HL-60 (cell line): ENCODE data around the gene FBXO9.

Source experiments
- POLR2AphosphoS5 ChIP-seq: IDR thresholded peaks from 2 replicates; pipeline ENCODE4 v1.6.1; 2012; ENCODE audit warnings: low read depth
- TF ChIP-seq, protein P1 (sequence below): IDR thresholded peaks from one replicate; pipeline ENCODE4 v1.5.1; 2011; ENCODE audit warnings: low read length, control low read depth, inconsistent platforms; ENCODE audit not compliant: insufficient read depth

DNA sequence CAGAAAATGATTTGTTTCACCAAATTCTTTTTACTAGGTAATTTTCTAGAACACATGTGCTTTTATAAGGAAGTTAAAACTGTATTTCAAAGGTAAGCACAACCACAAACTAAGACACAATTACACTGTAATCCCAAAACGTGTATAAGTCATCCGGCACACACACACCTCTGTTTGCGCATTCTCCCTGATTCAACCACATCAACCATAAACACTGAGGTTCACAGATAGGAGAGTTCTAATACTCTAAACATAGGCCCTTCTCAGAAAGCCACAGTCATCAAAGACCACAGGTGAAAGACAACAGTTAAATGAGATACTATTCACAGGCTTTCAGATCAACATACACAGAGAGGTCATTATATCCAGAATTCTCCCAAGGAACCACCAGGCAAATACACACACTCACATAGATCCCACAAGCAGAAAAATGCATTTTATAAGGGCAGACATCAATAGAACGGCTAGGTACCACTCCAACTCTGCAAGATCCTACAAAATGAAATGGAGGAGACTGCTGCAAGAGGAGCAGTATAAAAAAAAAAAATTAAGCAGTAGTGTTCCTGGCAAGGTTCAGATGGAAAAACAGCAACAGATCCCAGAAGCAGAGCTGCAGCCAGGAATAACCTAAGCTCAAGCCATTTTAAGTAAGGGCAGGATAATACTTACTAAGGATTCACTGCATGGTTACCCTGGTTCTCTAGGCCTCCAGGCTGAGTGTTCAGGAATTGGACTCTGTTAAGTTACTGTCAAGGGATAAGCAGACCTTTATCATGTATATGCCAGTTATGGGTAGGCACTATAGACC lies 6.6 kb upstream of the FBXO9 start:
- TF ChIP-seq, protein P1, sequence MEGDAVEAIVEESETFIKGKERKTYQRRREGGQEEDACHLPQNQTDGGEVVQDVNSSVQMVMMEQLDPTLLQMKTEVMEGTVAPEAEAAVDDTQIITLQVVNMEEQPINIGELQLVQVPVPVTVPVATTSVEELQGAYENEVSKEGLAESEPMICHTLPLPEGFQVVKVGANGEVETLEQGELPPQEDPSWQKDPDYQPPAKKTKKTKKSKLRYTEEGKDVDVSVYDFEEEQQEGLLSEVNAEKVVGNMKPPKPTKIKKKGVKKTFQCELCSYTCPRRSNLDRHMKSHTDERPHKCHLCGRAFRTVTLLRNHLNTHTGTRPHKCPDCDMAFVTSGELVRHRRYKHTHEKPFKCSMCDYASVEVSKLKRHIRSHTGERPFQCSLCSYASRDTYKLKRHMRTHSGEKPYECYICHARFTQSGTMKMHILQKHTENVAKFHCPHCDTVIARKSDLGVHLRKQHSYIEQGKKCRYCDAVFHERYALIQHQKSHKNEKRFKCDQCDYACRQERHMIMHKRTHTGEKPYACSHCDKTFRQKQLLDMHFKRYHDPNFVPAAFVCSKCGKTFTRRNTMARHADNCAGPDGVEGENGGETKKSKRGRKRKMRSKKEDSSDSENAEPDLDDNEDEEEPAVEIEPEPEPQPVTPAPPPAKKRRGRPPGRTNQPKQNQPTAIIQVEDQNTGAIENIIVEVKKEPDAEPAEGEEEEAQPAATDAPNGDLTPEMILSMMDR, result no peak
- no peak for TF ChIP-seq POLR2AphosphoS5
